Esophagus muscularis mucosa (tissue), 3 donors: ENCODE results near the gene VCX.
"Not testable (repeated sequence)": the region's sequence is repeated elsewhere in the genome, so short reads cannot be mapped to it uniquely, and the experiment has no call there.

ENCODE experiments used
- POLR2A ChIP-seq: fragments of 450-650 bp; IDR thresholded peaks from one replicate; pipeline ENCODE4 v1.6.1; 2017; ENCODE audit warnings: antibody characterized with exemption, moderate library complexity, mild to moderate bottlenecking, low read depth
- POLR2AphosphoS5 ChIP-seq, 2 donors: sonication (generic); formaldehyde crosslinking; IDR thresholded peaks; one replicate each; pipeline ENCODE4 v1.6.1; 2017; ENCODE audit warnings: antibody characterized with exemption in 2 of 2
- TF ChIP-seq, protein P1 (sequence below), 3 experiments: fragments of 200-600 bp in 2 of 3; fragments of 450-650 bp in 1 of 3; sonication (generic) in 2 of 3; IDR thresholded peaks; one replicate each; pipeline ENCODE4 v1.5.1; 2017 to 2019; ENCODE audit warnings: antibody characterized with exemption in 3 of 3, mild to moderate bottlenecking in 2 of 3, moderate library complexity in 1 of 3

GRCh38 chrX:7842871-7843270, at the start of gene VCX:
- not testable (repeated sequence) for TF ChIP-seq POLR2AphosphoS5 (IDR thresholded peaks at IDR 0.05); POLR2A
- TF ChIP-seq, protein P1, sequence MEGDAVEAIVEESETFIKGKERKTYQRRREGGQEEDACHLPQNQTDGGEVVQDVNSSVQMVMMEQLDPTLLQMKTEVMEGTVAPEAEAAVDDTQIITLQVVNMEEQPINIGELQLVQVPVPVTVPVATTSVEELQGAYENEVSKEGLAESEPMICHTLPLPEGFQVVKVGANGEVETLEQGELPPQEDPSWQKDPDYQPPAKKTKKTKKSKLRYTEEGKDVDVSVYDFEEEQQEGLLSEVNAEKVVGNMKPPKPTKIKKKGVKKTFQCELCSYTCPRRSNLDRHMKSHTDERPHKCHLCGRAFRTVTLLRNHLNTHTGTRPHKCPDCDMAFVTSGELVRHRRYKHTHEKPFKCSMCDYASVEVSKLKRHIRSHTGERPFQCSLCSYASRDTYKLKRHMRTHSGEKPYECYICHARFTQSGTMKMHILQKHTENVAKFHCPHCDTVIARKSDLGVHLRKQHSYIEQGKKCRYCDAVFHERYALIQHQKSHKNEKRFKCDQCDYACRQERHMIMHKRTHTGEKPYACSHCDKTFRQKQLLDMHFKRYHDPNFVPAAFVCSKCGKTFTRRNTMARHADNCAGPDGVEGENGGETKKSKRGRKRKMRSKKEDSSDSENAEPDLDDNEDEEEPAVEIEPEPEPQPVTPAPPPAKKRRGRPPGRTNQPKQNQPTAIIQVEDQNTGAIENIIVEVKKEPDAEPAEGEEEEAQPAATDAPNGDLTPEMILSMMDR (IDR thresholded peaks at IDR 0.05) = not testable (repeated sequence)
